NCI-H187 (cell line): ENCODE measurements around the gene HDX.
A peak's percentile ranks its signal among the peaks of the same experiment; 100 is the strongest.
"Not testable (repeated sequence)": the region's sequence is repeated elsewhere in the genome, so short reads cannot be mapped to it uniquely, and the experiment has no call there.

ENCODE experiments used
- DNase-seq, 2 experiments: peaks; one replicate each; lab custom pipeline; 2025; lab: John Stamatoyannopoulos, UW

The HDX gene, protein sequence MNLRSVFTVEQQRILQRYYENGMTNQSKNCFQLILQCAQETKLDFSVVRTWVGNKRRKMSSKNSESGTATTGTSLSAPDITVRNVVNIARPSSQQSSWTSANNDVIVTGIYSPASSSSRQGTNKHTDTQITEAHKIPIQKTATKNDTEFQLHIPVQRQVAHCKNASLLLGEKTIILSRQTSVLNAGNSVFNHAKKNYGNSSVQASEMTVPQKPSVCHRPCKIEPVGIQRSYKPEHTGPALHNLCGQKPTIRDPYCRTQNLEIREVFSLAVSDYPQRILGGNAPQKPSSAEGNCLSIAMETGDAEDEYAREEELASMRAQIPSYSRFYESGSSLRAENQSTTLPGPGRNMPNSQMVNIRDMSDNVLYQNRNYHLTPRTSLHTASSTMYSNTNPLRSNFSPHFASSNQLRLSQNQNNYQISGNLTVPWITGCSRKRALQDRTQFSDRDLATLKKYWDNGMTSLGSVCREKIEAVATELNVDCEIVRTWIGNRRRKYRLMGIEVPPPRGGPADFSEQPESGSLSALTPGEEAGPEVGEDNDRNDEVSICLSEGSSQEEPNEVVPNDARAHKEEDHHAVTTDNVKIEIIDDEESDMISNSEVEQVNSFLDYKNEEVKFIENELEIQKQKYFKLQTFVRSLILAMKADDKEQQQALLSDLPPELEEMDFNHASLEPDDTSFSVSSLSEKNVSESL

DNA sequence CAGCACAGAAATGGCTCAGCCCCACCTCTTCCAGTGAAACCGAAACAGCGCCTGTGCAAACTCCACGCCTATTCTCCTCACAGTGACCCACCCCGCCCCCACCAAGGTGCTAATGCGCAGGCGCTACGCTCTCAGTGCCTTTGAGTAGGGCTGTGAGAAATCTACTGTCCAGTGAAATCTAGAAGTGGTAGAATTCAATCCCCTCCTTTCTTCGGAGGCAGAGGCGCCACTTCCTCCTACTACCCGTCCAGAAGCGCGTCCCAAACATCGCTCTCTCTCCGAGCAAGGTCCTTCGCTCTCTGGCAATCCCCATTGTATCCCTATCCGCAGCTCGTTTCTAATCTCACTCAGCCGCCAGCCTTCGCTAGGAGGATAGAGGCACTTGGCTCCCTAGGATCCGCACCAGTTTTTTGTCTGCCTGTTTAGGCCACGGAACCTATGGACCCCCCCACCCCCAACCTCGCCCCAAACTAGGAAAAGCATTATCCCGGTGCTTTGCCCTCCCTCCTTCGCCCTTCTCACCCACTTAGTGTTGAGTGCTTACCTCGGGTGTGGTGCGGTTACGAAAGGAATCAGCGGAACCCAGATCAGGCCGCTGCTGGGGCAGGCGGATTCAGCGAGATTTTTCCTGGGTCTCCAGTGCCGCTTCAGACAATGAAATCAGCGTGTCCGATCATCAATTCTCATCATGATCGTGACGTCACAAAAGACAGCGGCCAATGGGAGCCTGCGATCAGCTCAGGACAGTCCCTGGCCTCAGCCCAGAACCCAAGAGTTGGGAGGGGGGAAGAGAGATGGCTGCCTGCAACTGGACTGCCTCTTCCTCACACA is at the start of gene HDX:
Gene HDX, minus strand, starts transcription at position 656 of the 831 bp plus-strand sequence. CDS start 27,056 bp downstream, outside the sequence.
- DNase-seq: peak; percentile 12 to 57

DNA sequence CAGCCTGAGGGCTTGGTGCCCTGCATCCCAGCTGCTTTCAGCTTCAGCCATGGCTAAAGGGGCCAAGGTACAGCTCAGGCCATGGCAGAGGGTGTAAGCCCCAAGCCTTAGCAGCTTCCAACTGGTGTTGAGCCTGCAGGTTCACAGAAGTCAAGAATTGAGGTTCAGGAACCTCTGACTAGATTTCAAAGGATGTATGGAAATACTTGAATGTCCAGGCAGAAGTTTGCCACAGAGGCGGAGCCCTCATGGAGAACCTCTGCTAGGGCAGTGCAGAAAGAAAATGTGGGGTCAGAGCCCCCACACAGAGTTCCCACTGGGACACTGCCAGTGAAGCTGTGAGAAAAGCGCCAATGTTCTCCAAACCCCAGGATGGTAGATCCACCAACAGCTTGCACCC is 39.1 kb upstream of the HDX start:
- not testable (repeated sequence) for DNase-seq

DNA sequence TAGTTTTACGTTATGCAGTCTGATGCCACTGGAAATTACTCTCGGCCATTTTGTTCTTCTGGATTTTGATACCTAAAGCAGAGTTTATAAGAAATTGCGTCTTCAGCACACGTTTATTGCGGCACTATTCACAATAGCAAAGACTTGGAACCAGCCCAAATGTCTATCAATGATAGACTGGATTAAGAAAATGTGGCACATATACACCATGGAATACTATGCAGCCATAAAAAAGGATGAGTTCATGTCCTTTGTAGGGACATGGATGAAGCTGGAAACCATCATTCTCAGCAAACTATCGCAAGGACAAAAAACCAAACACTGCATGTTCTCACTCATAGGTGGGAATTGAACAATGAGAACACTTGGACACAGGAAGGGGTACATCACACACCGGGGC is 35.4 kb upstream of the HDX start:
- DNase-seq: not testable (repeated sequence)

DNA sequence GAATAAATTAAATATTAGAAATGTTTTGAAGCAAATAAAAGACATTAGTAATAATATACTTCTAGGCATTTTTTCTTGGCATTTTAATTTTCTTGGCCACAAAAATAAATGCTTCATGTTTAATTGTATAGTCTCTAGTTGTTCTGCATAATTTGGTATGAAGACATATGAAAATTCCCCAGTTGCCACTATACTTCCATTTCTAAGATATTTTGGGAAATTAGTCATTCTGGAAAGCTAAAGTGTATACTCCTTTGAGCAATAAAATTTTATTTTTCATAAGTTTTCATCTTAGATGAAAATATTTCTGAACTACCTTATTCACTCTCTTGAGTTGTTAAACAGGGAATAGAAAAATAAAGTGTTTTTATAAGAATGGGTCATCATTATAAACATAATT is 13.8 kb downstream of the HDX start:
- no peak for DNase-seq

DNA sequence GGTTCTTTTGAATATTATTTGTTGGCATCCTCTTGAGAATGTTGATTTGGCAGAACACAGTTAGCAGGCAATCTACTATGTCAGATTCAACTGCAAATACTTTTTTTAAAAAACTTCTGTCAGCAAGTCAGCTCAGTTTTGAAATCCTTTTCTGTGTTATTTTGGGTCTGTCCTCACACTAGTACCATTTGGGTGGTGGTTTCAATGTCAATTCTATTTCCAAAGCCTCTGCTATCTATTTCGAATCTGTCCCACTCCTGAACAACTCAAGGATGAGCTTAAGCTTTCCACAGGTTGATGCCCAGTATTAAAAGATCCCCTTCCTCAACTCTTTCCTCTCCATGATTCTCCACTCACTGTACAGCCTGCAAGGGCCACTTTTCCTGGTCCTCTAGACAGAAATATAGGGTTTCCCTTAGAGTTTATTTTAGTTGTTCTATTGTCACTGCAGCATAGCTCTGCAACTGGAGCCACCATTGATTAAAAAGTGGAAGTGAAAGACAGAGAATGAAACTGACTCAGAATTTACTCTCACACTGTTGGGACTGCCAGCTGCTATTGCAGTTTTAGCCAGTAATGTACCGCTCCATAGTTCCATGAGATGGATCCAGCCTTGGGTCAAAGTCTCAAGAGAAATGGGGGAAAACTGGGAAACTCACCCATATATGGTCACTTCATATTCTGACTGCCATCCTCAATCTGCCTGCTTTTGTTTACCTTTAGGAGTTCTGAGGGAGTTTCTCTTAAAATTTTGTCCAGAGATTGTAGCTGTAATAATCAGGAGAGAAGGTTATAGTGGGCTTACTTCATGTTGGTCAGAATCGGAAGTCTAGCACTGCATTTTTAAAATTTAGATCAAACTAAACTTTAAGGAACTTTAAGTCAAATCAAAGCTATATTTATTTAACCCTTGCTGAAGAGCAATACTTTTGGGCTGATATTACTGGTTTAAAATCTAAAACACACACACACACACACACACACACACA is 14.6 kb downstream of the HDX start:
- DNase-seq: no peak

DNA sequence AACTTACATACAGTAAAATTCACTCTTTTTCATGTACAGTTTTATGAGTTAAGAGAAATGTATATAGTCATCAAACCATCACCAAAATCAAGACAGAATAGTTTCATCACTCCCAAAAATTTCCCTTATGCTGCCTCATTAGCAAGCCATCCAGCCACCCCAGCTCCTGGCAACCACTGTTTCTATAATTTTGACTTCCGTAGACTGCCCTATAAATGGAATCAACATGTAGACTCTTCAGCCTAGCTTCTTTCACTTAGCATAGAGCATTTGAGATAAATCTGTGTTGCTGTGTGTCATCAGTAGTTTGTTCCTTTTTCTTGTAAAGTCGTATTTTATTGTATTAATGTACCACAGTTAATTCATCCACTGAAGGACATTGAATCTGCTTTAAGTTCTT is 23.2 kb downstream of the HDX start:
- no peak for DNase-seq

DNA sequence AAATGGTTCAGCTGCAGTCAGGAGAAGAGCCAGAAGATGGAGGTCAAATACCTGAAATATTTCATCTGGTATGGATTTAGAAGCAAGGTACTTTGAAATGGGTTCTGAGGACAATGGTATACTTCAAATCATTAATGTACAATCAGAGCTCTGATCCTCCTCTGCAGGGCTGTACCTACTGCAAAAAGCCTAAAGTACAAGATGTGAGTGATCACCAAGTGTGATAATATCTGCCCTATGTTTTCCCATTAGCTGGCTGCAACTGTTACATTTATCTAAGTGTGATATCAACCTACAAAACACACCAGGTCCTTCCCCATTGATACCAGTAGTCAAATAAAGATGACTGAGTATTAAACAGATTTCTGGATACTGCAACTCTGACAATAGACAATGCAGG is 25.1 kb downstream of the HDX start:
- no peak for DNase-seq

DNA sequence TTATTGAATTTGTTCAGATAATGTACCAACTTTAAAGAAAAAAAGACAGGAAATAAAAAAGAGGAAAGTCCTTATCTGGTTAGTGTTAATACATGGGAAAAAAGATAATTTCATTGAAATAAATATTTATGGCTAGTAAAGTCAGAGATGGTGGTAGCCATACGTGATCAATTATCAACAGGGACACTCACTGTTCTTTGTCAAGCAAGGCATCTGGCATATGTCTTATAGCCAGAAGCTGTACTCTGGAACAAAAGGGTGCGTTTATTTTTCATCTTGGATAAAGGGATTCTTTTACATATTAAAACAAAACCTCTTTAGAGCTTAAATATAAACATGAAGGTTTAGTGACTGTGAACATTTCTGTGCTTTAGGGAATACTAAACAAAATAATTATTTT is 26.7 kb downstream of the HDX start:
- DNase-seq: no peak

DNA sequence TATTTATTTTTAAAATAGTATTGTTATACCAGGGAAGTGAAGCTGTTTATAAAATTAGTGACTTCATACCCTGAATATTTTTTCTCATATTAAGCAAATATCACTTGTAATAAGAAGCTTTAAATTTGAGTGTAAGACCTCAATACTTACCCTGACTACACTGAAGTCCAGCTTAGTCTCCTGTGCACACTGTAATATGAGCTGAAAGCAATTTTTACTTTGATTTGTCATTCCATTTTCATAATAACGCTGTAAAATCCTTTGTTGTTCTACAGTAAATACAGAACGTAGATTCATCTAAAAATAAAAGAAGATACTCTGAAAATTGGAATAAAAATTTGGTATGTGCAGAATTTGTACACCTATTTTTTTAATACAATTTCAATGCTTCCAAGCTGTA is 27.2 kb downstream of the HDX start:
- DNase-seq: no peak

DNA sequence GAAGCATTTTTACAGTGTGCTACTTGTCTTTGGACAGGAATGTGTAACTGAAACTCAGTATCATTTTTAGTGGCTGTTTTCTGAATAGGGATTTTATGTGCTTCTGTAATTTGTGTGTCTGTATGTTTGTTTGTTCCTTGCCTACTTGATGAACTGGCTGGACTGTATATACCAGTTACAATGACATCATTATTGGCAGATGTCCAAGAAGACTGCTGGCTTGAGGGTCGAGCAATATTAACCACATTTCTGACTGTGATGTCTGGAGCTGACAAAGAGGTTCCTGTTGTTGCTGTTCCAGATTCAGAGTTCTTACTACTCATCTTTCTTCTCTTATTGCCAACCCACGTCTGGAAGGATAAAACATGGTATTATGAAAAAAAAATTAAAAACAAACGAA is 33.0 kb downstream of the HDX start:
- no peak for DNase-seq

DNA sequence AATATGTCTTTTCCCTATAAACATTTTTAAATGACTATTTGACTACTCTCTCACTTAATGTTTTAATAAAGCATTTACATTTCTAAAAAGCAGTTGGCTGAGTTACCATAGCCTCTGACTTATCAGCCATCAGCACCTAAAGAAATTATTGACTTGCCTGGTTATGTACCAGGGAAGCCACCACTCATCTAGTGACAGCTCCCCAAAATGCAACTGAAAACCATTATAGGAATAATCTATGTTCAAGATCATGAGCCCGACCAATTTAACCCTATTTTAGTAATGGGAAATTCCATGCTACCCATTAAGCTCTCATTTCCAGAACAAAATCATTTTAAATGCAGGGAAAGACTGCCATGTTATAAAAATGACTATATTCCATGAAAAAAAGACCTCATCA is 34.4 kb downstream of the HDX start:
- no peak for DNase-seq

DNA sequence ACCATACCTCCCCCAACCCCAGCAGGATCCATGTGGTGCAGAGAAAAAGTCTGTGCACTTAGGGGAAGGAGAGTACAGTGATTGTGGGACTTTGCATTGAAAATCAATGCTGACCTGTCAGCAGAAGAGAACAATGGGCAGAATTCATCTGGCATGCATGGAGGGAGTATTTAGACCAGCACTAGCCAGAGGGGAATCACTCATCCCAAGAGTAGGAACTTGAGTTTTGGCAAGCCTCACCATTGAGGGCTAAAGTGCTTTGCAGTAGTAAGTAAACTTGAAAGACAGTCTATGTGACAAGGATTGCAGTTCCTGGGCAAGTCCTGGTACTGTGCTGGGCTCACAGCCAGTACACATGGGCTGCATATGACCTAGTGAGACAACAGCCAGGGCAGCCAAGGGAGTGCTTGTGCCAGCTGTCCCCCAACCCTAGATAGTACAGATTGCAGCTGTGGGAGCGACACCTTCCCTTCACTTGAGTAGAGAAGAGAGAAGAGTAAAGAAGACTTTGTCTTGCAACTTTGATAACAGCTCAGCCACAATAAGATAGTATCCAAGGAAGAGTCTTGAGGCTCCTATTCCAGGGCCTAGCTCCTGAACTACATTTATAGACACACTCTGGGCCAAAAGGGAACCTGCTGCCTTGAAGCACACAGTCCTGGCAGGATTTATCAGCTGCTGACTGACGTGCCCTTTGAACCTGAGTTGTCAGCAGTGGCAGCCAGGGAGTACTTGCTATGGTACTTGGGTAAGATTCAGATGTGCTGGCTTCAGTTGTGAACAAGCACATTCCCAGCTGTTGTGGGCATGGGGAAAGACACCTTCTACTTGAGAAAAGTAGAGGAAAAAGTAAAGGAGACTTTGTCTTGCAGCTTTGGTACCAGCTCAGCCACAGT is 48.7 kb downstream of the HDX start:
- no peak for DNase-seq

DNA sequence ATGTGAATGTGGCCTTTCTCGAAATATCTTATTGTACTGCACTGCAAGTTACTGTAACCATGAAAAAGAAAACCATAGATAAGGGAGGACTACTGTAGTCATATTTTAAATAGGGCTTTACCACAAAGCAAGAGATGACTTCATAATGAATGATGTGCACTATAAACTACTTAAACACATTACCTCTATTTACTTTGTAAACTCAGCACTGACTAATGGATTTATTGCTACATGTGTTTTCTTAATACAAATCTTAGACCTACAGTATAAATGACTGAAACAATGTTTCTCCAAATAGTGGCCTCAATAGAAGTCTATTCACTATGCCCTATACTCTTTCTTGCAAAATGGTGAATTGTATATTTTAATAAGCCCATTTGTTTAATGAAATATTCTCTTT is 61.1 kb downstream of the HDX start:
- no peak for DNase-seq

DNA sequence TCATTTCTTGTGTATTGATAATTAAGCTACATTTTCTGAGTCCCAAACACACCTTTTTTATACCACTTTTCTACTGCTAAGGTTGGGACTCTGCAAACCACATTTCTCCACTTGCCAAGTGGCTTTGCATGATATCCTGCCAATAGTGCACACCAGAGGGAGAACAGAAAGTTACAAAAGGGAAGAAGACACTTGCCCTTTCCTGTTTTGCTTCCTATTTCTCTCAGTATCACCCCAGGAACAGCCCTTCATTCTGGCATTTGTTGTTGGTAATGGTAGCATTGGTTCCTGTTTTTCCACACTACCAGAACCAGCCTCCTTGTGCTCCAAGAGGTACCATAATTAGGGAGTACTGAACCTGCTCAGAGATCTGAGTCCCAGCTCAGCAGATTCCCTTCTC is 87.1 kb downstream of the HDX start:
- no peak for DNase-seq

DNA sequence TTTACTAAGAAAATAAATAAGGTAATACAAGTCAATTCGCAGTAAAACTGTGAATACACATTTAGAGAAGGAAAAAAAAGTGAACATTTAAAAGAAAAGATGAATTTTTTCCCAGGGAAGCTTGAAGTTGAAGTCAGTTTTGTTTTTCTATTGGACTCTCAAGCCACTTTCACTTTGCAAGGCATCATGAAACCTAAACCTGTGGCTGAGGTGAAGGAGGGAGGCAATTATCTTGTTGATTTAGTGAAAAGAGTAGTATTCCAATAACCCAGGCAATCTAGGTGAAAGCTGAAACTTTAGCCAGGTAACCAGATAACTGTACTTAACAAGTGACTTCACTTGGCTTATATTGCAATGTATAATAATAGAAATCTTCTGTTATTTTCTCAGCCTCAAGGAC is 138.6 kb downstream of the HDX start:
- DNase-seq: no peak

DNA sequence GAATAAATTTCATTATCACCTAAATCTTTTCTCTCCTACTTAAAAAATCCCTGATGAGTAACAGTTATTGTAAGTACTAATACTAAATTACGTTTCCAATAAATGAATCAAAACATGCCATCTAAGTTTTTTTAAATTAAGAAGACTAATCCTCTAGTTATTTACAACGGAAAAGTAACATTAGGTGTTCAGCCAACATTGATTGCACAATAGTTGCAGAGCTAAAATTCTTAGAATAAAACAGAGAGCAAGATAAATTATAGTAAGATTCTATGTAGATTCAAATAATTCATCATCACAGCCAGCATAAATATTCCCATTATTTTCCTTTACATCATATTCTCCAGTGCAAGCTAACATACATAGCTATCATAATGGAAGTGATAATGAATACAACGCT is 139.2 kb downstream of the HDX start:
- DNase-seq: no peak

DNA sequence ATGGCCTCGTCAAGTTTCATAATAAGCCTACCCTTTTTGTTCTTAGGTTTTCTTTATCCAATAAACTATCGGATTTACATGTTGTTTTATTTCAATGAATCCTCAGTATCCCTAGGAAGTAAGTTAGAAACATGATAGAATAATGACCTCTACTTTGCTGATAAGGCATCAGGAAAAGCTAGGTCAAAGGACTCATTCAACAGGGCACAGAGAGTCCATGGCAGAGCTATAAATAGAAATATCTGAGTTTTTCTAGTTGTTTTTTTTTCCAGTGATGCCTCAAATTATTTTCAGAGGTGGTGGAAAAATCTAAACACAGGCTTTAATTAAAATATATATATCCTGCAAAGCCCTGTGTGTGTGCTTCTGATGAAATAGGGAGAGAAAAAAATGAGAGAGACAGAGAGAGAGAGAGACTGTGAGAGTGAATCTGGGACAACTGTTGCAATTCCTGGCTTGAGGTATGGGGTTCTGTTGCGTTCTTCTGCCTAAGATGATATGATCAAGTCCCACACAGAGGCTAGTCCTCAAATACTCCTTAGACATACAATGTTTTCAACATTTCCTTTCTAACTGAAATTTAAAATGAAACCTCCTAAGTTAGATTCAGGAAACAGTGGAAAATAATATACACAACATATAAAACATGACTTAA is 139.9 kb downstream of the HDX start:
- no peak for DNase-seq

DNA sequence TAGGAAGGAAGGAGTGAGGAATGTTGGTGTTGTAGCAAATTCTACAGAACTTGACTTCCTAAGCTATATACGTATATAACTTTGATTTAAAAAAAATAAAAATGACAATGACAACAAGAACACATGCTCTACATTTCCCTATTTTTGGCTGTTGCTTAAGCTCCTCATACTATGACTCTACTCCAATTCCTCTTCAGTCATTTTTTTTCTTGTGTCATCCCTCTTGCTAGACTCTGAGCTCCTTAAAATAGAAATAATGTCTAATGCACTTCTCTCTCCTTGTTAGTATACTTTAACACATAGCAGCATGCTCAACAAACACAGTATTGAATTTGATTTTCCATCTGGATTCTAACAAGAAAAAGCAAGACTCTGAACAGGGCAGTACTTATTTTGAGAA is 144.0 kb downstream of the HDX start:
- DNase-seq: no peak

DNA sequence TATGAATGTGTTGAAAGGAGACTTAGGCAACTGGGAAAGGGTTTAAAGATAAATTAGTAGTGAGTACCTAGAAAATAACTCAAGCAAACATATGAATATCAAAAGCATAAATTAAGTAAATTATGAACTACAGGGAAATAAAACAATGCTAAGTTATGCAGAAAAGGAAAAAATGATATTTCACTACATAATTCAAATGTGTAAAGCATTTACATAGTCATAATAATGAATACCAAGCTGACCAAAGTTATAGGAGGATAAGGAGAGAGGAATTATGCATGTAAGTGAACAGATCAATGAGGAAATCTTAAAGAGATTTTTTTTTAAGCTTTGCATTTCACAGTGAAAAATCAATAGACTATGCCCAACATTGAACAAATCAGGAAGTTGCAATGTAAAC is 145.0 kb downstream of the HDX start:
- DNase-seq: no peak

DNA sequence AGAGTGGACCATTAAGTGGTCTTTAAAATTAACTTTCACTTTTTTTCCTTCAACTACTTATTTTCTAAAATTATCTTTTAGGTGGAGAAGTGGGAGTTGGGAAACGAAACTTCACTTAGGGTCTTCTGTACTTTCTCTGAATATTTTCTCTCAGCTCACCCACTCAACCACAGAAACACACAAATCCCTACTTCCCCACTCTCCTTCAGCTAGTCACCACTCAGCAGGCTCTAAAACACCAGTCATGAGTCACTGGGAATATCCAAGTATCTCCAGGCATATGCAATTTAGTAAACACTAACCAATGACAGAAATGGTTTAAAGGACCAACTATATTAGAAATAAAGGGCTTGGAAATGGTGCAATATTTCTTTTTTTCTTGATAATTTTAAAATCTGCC is 161.3 kb downstream of the HDX start:
- DNase-seq: no peak
